ENCODE data around the gene OR51A4. TPM values are rescaled to one million over a fixed set of nuclear protein-coding genes. Genes with fewer than 3 reads are reported as not detected.
"Not testable (repeated sequence)": the region's sequence is repeated elsewhere in the genome, so short reads cannot be mapped to it uniquely, and the experiment has no call there.

OR51A4 gene
- total RNA-seq, 1 donor from 2014 or later = not detected

- H3K9me3 Mint-ChIP-seq = no peaks in the 10 kb centered on the region
- no peaks in the 10 kb centered on the region for H3K9me3 ChIP-seq (ENCODE audit: low read depth)
- no peak overlapping the region for H3K4me2 ChIP-seq
- no peak overlapping the region for H3K27ac Mint-ChIP-seq
- H3K36me3 ChIP-seq = no peaks in the 10 kb centered on the region
- H3K27me3 Mint-ChIP-seq (ENCODE audit: insufficient read depth, low read depth) = no peaks in the 10 kb centered on the region
- no peak for TF ChIP-seq EZH2 (IDR thresholded peaks at IDR 0.05)
- no peak for TF ChIP-seq CTCF (IDR thresholded peaks at IDR 0.05)
- no peak for TF ChIP-seq EZH2phosphoT487 (IDR thresholded peaks at IDR 0.05)
- no peak for DNase-seq (ENCODE audit: low spot score)
- H3K4me1 Mint-ChIP-seq = no peaks in the 10 kb centered on the region
- H3F3A ChIP-seq (ENCODE audit: low read depth) = no peaks in the 10 kb centered on the region
- no peaks in the 10 kb centered on the region for H3K27me3 ChIP-seq
- H2AFZ ChIP-seq (replicated peaks) = no peak overlapping the region
- H3K36me3 Mint-ChIP-seq = no peaks in the 10 kb centered on the region
- no peaks in the 10 kb centered on the region for H4K20me1 ChIP-seq (ENCODE audit: low read depth)
- no peak overlapping the region for H3K9ac ChIP-seq
- H3K27ac ChIP-seq = no peak overlapping the region
- no peaks in the 10 kb centered on the region for H3K4me1 ChIP-seq
- H3K4me3 Mint-ChIP-seq = no peak overlapping the region
- H3K4me3 ChIP-seq = no peak overlapping the region
- no peaks in the 10 kb centered on the region for H3K79me2 ChIP-seq (ENCODE audit: low read depth)
These were observed 15.4 kb upstream of the OR51A4 start for GRCh38 chr11:4962816-4963215.

- H3K4me1 Mint-ChIP-seq = no peaks in the 10 kb centered on the region
- no peaks in the 10 kb centered on the region for H4K20me1 ChIP-seq (ENCODE audit: low read depth)
- H3K4me2 ChIP-seq = no peak overlapping the region
- H3K9ac ChIP-seq = no peak overlapping the region
- no peak for DNase-seq (ENCODE audit: low spot score)
- no peaks in the 10 kb centered on the region for H3K9me3 ChIP-seq (ENCODE audit: low read depth)
- H3F3A ChIP-seq (ENCODE audit: low read depth) = no peaks in the 10 kb centered on the region
- no peak overlapping the region for H2AFZ ChIP-seq (replicated peaks)
- no peaks in the 10 kb centered on the region for H3K4me1 ChIP-seq
- H3K4me3 ChIP-seq = no peak overlapping the region
- no peak overlapping the region for H3K27ac Mint-ChIP-seq
- H3K9me3 Mint-ChIP-seq = no peaks in the 10 kb centered on the region
- H3K27me3 ChIP-seq = no peaks in the 10 kb centered on the region
- no peaks in the 10 kb centered on the region for H3K79me2 ChIP-seq (ENCODE audit: low read depth)
- H3K27ac ChIP-seq = no peak overlapping the region
- no peak for TF ChIP-seq EZH2phosphoT487 (IDR thresholded peaks at IDR 0.05)
- no peak for TF ChIP-seq CTCF (IDR thresholded peaks at IDR 0.05)
- no peak for TF ChIP-seq EZH2 (IDR thresholded peaks at IDR 0.05)
- H3K36me3 Mint-ChIP-seq = no peaks in the 10 kb centered on the region
- H3K4me3 Mint-ChIP-seq = no peak overlapping the region
- no peaks in the 10 kb centered on the region for H3K36me3 ChIP-seq
- peaks cover 2% of the 10 kb centered on the region for H3K27me3 Mint-ChIP-seq (ENCODE audit: insufficient read depth, low read depth)
These were observed 13.5 kb upstream of the OR51A4 start for GRCh38 chr11:4960877-4961276.

GRCh38 chr11:4957396-4957795, 10.0 kb upstream of the OR51A4 start:
- DNase-seq (ENCODE audit: low spot score) = no peak
- H3K27me3 ChIP-seq = no peaks in the 10 kb centered on the region
- Mint-ChIP-seq H3K27me3 (ENCODE audit: insufficient read depth, low read depth) (peaks cover 2% of the 10 kb centered on the region), H3K9me3 (no peaks in the 10 kb centered on the region), H3K4me3 (no peak overlapping the region), H3K36me3 (no peaks in the 10 kb centered on the region), H3K4me1 (no peaks in the 10 kb centered on the region), H3K27ac (no peak overlapping the region)
- no peaks in the 10 kb centered on the region for H4K20me1 ChIP-seq (ENCODE audit: low read depth)
- no peak overlapping the region for H3K9ac ChIP-seq
- no peaks in the 10 kb centered on the region for H3K4me1 ChIP-seq
- H3K4me2 ChIP-seq = no peak overlapping the region
- no peaks in the 10 kb centered on the region for H3K36me3 ChIP-seq
- H3K9me3 ChIP-seq (ENCODE audit: low read depth) = no peaks in the 10 kb centered on the region
- no peak overlapping the region for H3K4me3 ChIP-seq
- no peak overlapping the region for H3K27ac ChIP-seq
- H2AFZ ChIP-seq (replicated peaks) = no peak overlapping the region
- H3F3A ChIP-seq (ENCODE audit: low read depth) = no peaks in the 10 kb centered on the region
- H3K79me2 ChIP-seq (ENCODE audit: low read depth) = no peaks in the 10 kb centered on the region
- TF ChIP-seq EZH2 (IDR thresholded peaks at IDR 0.05) (no peak), CTCF (IDR thresholded peaks at IDR 0.05) (no peak)

DNA sequence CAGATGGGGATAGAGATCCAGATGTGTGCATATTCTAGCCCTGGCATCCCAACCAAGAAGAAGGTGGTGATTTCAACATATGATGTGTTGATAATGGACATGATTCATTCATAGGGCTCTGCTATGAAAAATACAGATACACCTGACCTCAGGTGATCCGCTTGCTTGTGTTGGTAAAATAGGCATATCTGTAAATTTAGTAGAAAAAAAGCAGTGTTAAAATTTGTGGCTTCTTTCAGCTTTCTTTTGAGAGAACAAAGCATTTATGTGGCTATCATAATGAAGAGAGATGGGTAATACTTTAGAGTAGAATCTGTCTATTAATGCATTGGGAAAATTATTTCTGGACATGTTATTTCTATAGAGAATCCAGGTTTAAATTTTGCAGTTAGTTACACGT, 8.2 kb upstream of the OR51A4 start, which contains the start of gene OR51A2:
Gene OR51A2 (minus strand): TSS at position 101 of the 400 bp plus-strand sequence. CDS start 0 bp downstream, at position 101.
- not testable (repeated sequence) for H3K9me3 ChIP-seq (ENCODE audit: low read depth); H3K4me2 ChIP-seq; H3K27me3 ChIP-seq; H3K4me3 Mint-ChIP-seq; H3K27ac ChIP-seq; H3K9ac ChIP-seq; H4K20me1 ChIP-seq (ENCODE audit: low read depth); H3K79me2 ChIP-seq (ENCODE audit: low read depth); H3K36me3 ChIP-seq; H2AFZ ChIP-seq (replicated peaks); H3K27me3 Mint-ChIP-seq (ENCODE audit: insufficient read depth, low read depth); H3K4me3 ChIP-seq; H3F3A ChIP-seq (ENCODE audit: low read depth); H3K36me3 Mint-ChIP-seq; H3K27ac Mint-ChIP-seq; H3K9me3 Mint-ChIP-seq; H3K4me1 ChIP-seq; H3K4me1 Mint-ChIP-seq; DNase-seq (ENCODE audit: low spot score)
